Caki2 (cell line): ENCODE results near the gene ATP6V0A4. TPM values are rescaled to one million over a fixed set of nuclear protein-coding genes. Genes with fewer than 3 reads are reported as not detected.
"Not testable (repeated sequence)": the region's sequence is repeated elsewhere in the genome, so short reads cannot be mapped to it uniquely, and the experiment has no call there.

Experiments
- DNase-seq: peaks from one replicate; pipeline ENCODE4 v3.0.0-alpha.2; 2015; ENCODE audit warnings: low read depth
- in situ Hi-C: cut with HindIII; loops from 2 replicates; pipeline ENCODE4 v1.10.0; 2016; ENCODE audit warnings: low sequenced_read_pairs, low pct_unique_long_range_greater_than_20kb, mixed read lengths
- total RNA-seq: library from RNA; depleted of rRNA; stranded (reverse); fragments of >200 nt; shearing (Covaris generic); gene quantifications from 2 replicates; pipeline ENCODE4 v1.2.3, GENCODE V29; 2014; ENCODE audit warnings: low replicate concordance

ATP6V0A4 gene
- total RNA-seq, 1 experiment from 2014 or later, result 1.4 TPM

DNA sequence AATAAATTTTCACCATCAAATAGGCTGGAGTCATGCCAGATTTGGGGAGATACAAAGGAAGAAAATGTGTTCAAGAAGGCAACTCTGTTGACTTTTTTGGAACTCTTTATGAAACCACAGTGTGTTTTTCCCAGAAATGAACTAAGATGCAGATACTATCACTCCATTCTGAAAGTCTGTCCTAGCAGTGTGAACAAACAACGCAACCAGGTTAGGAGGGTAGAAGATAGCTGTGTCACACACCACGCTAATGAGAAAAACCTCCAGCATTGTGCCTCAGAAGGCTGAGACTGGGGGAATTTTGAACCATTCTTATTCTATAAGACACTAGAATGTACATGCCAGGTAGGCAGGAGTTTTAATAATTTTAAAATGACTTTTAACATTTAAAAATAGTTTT, 15.9 kb upstream of the ATP6V0A4 start:
- in situ Hi-C loops, result no loop called here
- no peak for DNase-seq

DNA sequence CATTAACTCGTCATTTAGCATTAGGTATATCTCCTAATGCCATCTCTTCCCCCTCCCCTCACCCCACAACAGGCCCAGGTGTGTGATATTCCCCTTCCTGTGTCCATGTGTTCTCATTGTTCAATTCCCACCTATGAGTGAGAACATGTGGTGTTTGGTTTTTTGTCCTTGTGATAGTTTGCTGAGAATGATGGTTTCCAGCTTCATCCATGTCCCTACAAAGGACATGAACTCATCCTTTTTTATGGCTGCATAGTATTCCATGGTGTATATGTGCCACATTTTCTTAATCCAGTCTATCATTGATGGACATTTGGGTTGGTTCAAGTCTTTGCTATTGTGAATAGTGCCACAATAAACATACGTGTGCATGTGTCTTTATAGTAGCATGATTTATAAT, 13.3 kb upstream of the ATP6V0A4 start:
- DNase-seq, in situ Hi-C loops: not testable (repeated sequence)

DNA sequence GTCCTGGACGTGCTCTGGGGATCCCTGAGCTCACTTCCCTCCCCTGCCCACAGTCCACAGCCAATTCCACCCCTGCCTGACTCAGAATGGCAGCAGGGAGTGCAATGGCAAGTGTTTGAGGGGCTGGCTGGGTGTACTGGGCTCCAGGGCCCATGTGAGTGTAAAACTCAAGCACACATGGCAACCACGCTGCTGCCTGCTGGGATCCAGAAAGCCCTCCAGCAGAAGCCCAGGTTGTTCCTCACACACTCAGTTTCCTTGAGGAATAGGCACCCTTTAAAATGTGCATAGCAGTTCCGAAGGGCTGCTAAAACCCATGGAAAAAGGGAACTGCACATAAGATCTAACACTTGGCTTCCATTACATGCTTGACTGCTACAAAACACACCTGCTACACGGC, 11.3 kb upstream of the ATP6V0A4 start:
- no peak for DNase-seq
- in situ Hi-C loops, result no loop called here

DNA sequence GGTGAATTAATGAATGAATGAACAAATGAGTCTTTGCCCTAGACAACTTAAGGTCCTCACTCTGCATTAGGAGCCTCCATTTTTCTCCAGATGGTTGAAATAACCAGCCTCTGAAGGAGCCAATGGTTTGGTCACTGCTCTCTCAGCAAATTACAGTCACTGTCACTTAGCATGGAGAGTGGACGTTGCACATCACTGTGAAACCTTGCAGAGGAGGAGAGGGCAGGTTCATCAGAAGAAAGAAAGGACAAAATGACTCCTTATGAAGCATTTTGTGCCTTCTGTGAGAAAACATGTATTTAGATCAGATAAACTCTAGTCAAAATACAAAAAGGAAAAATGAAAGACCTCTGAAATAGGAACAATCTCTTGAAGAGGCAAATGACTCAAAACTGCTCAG, 6.6 kb upstream of the ATP6V0A4 start:
- DNase-seq, result no peak
- in situ Hi-C loops, result no loop called here

- in situ Hi-C loops, result no loop called here
- no peak for DNase-seq
Measured at GRCh38 chr7:138802706-138803105, 4.7 kb upstream of the ATP6V0A4 start.

- no peak for DNase-seq
- in situ Hi-C loops, result no loop called here
Measured at GRCh38 chr7:138801256-138801655, 3.3 kb upstream of the ATP6V0A4 start.

DNA sequence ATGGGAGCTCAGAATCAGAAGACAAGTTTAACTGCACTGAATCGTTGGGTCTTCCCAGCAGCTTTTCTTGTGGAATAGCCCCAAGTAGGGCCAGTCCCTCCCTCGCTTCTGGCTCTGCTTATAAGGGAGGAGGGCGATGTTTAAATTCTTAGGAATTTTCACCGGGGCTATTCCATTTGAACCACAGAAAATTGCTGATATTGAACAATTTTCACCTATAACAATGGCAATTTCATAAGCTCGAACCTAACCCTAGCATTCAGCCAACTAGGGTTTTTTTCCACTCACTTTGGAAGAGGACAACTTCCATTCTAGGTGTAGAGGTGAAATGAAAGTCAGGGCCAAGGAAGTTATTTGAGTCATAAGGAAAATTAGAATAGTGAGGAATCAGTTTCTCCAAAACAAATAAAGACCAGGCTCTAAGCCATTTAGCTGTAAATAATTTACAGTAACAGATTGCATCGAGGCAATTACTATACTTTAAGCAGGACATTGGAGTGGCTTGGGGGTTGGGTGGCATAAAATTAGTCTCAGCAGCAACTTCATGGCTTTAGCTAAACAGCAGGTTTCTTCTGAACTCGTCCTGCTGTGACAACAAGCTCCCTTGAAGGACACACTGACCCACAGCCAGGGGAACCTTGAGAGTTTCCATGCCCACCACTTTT, 1.5 kb upstream of the ATP6V0A4 start:
- DNase-seq, result peak; percentile 32
- in situ Hi-C loops, result no loop called here

- no peak for DNase-seq
- in situ Hi-C loops, result no loop called here
Measured at GRCh38 chr7:138798836-138799235, 840 bp upstream of the ATP6V0A4 start.

DNA sequence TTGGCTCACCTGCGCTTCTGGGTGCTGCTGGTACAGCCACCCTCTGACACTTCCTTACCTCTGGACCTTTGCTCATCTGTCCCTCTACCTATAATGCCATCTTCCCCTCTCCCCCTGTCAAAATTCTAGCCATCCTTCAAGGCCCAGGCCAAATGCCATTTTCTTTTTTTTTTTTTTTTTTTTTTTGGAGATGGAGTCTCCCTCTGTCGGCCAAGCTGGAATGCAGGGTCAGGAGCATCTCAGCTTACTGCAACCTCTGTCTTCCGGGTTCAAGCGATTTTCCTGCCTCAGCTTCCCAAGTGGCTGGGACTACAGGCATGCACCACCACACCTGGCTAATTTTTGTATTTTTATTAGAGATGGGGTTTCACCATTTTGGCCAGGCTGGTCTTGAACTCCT, 950 bp downstream of the ATP6V0A4 start:
- in situ Hi-C loops, DNase-seq: not testable (repeated sequence)

GRCh38 chr7:138796038-138796615, 1.9 kb downstream of the ATP6V0A4 start:
- in situ Hi-C loops, result no loop called here
- no peak for DNase-seq

- DNase-seq, result peak; percentile 10
- in situ Hi-C loops, result no loop called here
Measured at GRCh38 chr7:138785587-138786437, 12.2 kb downstream of the ATP6V0A4 start.

GRCh38 chr7:138784692-138785091, 13.3 kb downstream of the ATP6V0A4 start:
- no peak for DNase-seq
- in situ Hi-C loops, result no loop called here

- no peak for DNase-seq
- in situ Hi-C loops, result no loop called here
Measured at GRCh38 chr7:138781004-138781403, 17.0 kb downstream of the ATP6V0A4 start.

DNA sequence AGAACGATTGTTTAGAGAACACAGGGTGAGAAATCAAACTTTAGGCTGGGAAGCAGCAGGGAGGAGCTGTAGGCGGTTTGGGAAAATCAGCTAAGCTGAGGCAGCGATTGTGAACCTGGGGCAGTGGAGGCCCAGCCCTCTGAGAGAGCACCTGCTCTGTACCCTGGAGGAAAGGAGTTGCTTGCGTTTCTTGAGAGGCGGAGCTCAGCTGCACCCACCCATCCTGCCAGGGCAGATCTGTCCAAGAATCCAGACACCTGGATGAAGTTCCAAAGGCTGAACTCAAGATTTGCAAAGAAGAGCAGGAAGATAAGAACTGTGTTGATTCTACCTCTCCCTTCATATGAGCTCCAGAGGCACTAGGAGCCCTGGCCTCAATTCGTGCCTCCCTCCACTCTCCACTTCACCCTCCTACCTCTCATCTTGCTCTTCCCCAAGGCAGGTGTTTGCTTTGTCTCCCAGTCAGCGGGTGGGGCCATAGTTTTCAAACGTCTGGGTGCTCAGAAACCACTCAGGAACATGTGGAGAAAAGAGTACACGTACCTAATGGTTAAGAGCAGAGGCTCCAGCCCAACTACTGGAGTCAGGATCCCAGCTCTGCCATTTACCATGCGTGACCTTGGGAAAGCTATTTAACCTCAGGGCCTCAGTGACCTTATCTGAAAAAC, 21.7 kb downstream of the ATP6V0A4 start:
- in situ Hi-C loops, result no loop called here
- DNase-seq, result no peak

DNA sequence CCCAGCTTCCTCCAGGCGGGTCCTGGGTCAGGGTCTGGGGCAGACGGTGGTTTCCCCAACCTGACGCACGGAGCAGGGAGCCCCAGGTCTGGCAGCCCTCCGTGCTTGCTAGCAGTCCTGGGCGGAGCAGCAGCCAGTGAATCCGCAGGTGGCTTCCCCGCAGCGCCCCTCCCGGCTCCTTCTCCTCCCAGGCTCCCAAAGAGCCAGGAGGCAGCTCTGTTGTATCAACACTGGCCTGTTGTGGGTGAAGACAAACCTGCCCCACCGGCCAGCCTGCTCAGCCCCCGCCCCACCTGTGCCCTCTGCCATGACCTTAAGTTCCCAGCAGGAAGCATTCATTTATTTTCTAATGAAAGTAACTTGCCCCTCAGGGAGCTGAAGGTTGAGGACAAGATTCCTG, 24.2 kb downstream of the ATP6V0A4 start:
- no peak for DNase-seq
- in situ Hi-C loops, result no loop called here

DNA sequence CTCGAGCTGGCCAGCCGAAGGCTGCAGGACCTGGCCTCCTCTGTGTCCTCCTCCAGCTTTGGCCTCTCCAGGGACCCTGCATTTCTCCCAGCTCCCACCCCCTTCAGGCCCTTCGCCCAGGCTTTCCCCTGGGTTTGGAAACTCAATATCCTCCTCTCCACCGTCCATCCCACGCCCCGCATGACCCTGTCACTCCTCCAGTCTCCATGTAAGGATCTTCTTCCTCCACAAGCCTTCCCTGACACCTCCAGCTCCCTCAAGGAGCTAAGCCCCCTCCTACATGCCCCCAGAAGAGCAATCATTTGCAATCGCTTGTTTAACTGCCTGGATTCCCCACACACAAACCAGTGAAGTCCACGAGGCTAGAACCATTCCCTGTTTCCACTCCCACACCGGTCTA, 24.8 kb downstream of the ATP6V0A4 start:
- in situ Hi-C loops, result no loop called here
- DNase-seq, result no peak

GRCh38 chr7:138770904-138771303, 27.1 kb downstream of the ATP6V0A4 start:
- no peak for DNase-seq
- in situ Hi-C loops, result no loop called here

- DNase-seq, result no peak
- in situ Hi-C loops, result no loop called here
Measured at GRCh38 chr7:138768241-138768640, 29.8 kb downstream of the ATP6V0A4 start.
